ENCODE measurements around the gene PKN1. TPM values are rescaled to one million over a fixed set of nuclear protein-coding genes. Genes with fewer than 3 reads are reported as not detected.

The PKN1 gene
- total and polyA plus RNA-seq, 2 of the 13 experiments (the other 11 are each of a cell fraction or from before 2014, with no cell fraction given), result 45.7 to 54.5 TPM

DNA sequence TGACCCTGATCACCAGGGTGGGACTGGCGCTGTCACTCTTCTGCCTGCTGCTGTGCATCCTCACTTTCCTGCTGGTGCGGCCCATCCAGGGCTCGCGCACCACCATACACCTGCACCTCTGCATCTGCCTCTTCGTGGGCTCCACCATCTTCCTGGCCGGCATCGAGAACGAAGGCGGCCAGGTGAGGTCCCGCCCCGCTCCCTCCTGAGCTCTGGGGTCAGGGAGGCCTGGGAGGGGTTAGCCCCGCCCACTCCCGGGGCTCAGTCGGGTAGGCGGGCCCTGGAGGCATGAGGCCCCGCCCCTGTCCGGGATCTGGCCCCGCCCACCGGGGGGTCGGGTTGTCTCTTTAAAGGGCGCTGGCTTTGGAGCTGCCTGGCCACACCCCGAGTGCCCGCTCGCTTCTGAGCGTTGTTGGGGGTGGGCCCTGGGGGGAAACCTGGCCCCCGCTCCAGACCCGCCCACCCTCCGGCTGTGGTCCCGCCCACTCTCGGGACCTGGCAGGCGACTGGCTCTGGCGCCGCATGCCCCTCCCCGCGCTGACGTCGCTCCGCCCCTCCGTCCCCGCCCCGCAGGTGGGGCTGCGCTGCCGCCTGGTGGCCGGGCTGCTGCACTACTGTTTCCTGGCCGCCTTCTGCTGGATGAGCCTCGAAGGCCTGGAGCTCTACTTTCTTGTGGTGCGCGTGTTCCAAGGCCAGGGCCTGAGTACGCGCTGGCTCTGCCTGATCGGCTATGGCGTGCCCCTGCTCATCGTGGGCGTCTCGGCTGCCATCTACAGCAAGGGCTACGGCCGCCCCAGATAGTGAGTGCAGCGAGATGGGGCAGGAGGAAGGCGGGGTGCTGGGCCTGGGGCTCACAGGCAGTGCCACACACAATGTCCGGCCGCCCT, 27.1 kb upstream of the PKN1 start (continued):
- TF ChIP-seq, protein P1, sequence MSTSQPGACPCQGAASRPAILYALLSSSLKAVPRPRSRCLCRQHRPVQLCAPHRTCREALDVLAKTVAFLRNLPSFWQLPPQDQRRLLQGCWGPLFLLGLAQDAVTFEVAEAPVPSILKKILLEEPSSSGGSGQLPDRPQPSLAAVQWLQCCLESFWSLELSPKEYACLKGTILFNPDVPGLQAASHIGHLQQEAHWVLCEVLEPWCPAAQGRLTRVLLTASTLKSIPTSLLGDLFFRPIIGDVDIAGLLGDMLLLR (CRISPR knock-in tag; IDR thresholded peaks at IDR 0.05), result 0 out of 2 replicates have a peak, but pooled peaks have one; percentile 58
- TF ChIP-seq, protein P2, sequence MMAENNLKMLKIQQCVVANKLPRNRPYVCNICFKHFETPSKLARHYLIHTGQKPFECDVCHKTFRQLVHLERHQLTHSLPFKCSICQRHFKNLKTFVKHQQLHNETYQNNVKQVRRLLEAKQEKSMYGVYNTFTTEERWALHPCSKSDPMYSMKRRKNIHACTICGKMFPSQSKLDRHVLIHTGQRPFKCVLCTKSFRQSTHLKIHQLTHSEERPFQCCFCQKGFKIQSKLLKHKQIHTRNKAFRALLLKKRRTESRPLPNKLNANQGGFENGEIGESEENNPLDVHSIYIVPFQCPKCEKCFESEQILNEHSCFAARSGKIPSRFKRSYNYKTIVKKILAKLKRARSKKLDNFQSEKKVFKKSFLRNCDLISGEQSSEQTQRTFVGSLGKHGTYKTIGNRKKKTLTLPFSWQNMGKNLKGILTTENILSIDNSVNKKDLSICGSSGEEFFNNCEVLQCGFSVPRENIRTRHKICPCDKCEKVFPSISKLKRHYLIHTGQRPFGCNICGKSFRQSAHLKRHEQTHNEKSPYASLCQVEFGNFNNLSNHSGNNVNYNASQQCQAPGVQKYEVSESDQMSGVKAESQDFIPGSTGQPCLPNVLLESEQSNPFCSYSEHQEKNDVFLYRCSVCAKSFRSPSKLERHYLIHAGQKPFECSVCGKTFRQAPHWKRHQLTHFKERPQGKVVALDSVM (CRISPR knock-in tag; IDR thresholded peaks at IDR 0.05), result peak; percentile 32; the same call in 1 of the 2 replicates
- TF ChIP-seq, protein P3, sequence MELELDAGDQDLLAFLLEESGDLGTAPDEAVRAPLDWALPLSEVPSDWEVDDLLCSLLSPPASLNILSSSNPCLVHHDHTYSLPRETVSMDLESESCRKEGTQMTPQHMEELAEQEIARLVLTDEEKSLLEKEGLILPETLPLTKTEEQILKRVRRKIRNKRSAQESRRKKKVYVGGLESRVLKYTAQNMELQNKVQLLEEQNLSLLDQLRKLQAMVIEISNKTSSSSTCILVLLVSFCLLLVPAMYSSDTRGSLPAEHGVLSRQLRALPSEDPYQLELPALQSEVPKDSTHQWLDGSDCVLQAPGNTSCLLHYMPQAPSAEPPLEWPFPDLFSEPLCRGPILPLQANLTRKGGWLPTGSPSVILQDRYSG (CRISPR knock-in tag; IDR thresholded peaks at IDR 0.05), result no peak
- TF ChIP-seq, protein P4, sequence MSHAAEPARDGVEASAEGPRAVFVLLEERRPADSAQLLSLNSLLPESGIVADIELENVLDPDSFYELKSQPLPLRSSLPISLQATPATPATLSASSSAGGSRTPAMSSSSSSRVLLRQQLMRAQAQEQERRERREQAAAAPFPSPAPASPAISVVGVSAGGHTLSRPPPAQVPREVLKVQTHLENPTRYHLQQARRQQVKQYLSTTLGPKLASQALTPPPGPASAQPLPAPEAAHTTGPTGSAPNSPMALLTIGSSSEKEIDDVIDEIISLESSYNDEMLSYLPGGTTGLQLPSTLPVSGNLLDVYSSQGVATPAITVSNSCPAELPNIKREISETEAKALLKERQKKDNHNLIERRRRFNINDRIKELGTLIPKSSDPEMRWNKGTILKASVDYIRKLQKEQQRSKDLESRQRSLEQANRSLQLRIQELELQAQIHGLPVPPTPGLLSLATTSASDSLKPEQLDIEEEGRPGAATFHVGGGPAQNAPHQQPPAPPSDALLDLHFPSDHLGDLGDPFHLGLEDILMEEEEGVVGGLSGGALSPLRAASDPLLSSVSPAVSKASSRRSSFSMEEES (CRISPR knock-in tag; IDR thresholded peaks at IDR 0.05), result 0 out of 2 replicates have a peak, but pooled peaks have one; percentile 32
- TF ChIP-seq SAP130 (CRISPR knock-in tag; IDR thresholded peaks at IDR 0.05; ENCODE audit: low read depth) (peak; percentile 25; the same call in 1 of the 2 replicates), ARNTL (CRISPR knock-in tag; IDR thresholded peaks at IDR 0.05) (peak; percentile 55; the same call in 1 of the 2 replicates), WIZ (CRISPR knock-in tag; IDR thresholded peaks at IDR 0.05) (peak; percentile 16; the same call in 1 of the 2 replicates), RBM22 (optimal IDR thresholded peaks at IDR 0.05; ENCODE audit: low read length) (peak; percentile 26), LCORL (IDR thresholded peaks at IDR 0.05) (no peak), LCORL (CRISPR knock-in tag; IDR thresholded peaks at IDR 0.05) (peak; percentile 57; the same call in 1 of the 2 replicates), REPIN1 (CRISPR knock-in tag; IDR thresholded peaks at IDR 0.05; ENCODE audit: borderline replicate concordance, low read depth) (peak; percentile 26; the same call in 1 of the 2 replicates), SPEN (CRISPR knock-in tag; IDR thresholded peaks at IDR 0.05; ENCODE audit: low read depth) (peak; percentile 52; the same call in 1 of the 2 replicates), HIVEP1 (CRISPR knock-in tag; IDR thresholded peaks at IDR 0.05) (peak; percentile 60), SP1 (IDR thresholded peaks at IDR 0.05) (peak; percentile 87), SP1 (CRISPR knock-in tag; IDR thresholded peaks at IDR 0.05) (peak; percentile 98), ETV5 (CRISPR knock-in tag; IDR thresholded peaks at IDR 0.05; ENCODE audit: borderline replicate concordance) (peak; percentile 54; the same call in 1 of the 2 replicates), RAD21 (CRISPR knock-in tag; IDR thresholded peaks at IDR 0.05) (peak; percentile 91), KDM2A (CRISPR knock-in tag; IDR thresholded peaks at IDR 0.05; ENCODE audit: borderline replicate concordance, low read depth) (peak; percentile 88), MBNL3 (CRISPR knock-in tag; conservative IDR thresholded peaks at IDR 0.05) (no peak)
- TF ChIP-seq, protein P5, sequence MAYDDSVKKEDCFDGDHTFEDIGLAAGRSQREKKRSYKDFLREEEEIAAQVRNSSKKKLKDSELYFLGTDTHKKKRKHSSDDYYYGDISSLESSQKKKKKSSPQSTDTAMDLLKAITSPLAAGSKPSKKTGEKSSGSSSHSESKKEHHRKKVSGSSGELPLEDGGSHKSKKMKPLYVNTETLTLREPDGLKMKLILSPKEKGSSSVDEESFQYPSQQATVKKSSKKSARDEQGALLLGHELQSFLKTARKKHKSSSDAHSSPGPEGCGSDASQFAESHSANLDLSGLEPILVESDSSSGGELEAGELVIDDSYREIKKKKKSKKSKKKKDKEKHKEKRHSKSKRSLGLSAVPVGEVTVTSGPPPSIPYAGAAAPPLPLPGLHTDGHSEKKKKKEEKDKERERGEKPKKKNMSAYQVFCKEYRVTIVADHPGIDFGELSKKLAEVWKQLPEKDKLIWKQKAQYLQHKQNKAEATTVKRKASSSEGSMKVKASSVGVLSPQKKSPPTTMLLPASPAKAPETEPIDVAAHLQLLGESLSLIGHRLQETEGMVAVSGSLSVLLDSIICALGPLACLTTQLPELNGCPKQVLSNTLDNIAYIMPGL (CRISPR knock-in tag; IDR thresholded peaks at IDR 0.05; ENCODE audit: borderline replicate concordance in 1 of 2, low read depth in 1 of 2), result peak; percentile 68 to 80; a peak in 3 of 4 replicates

All from HepG2 (cell line).